Measurements from ENCODE around the gene SLC23A2. TPM values are rescaled to one million over a fixed set of nuclear protein-coding genes. Genes with fewer than 3 reads are reported as not detected.

SLC23A2 gene
- total RNA-seq, 2 experiments from 2014 or later, result 14.3 to 25.7 TPM

- no peaks in the 10 kb centered on the region for H3K79me2 ChIP-seq (ENCODE audit: insufficient read depth, low read depth, low read length)
- intact Hi-C loops (cut with micrococcal nuclease; ENCODE audit: unreplicated experiment), result no loop called here
- no peaks in the 10 kb centered on the region for H3K9me2 ChIP-seq (ENCODE audit: insufficient read depth, low read length)
- H3K9me3 ChIP-seq (ENCODE audit: low read length), result no peaks in the 10 kb centered on the region
- H2AFZ ChIP-seq (ENCODE audit: low read length), result no peak overlapping the region
- CTCF ChIA-PET (ENCODE audit: unreplicated experiment), result interaction anchor here (0.5 kb wide), 1 partner anchor 47 kb away, joined by 4 read pairs; no protein-coding TSS in a partner anchor
- H4K20me1 ChIP-seq (ENCODE audit: insufficient read depth, low read length), result no peaks in the 10 kb centered on the region
- DNase-seq (ENCODE audit: low spot score), result no peak
- POLR2A ChIA-PET, result interaction anchor here (1.4 kb wide), 1 partner anchor 190 kb away, joined by 3 read pairs; no protein-coding TSS in a partner anchor
- H3K4me2 ChIP-seq (ENCODE audit: low read length), result no peak overlapping the region
- no peak overlapping the region for H3K27ac ChIP-seq (ENCODE audit: low read depth, low read length, poor library complexity, severe bottlenecking)
- no peaks in the 10 kb centered on the region for H3K4me1 ChIP-seq (ENCODE audit: insufficient read depth, low read length, poor library complexity, severe bottlenecking)
- peaks cover 24% of the 10 kb centered on the region for H3K36me3 ChIP-seq (ENCODE audit: insufficient read depth, low read length)
- BruUV-seq (replicated peaks), result no TSS peak
- no peak for TF ChIP-seq EZH2phosphoT487 (IDR thresholded peaks at IDR 0.05; ENCODE audit: borderline replicate concordance, low read depth, low read length)
- TF ChIP-seq CTCF (conservative IDR thresholded peaks at IDR 0.05; ENCODE audit: low read length), result no peak
- no peak overlapping the region for H3K4me3 ChIP-seq (ENCODE audit: low read depth, low read length, poor library complexity, severe bottlenecking)
Observed at GRCh38 chr20:4929686-4930397, 71.5 kb downstream of the SLC23A2 start.

DNA sequence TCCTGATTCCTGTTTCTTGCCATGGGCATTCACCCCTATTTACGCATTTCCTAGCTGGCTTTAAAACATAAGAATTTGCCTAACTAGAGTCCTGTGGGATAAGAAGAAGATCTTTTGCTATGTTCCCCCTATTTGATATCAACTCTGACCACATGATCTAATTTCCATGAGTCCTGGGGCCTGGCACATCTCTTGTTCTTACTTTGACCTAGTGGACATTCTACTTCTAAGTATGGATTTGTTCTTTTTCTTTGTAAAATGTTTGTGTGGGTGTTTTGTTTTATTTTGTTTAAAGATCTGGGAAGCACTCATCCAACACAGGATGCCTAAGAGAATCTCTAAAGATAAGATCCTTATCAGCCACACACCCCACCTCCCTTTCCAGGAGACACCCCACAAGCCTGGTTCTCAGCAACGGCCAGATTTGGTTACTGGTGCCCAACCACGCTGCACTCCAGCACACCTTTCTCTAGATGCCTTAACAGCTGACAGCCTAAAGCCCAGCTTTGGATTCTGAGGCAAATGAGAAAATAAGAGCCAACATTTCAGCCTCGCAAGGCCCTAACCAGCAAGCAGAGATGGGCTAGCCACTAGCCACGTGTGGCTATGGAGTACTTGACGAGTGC, 74.7 kb downstream of the SLC23A2 start:
- POLR2A ChIA-PET, result no interaction called here
- H3K36me3 ChIP-seq (ENCODE audit: insufficient read depth, low read length), result peaks cover 14% of the 10 kb centered on the region
- H3K9me3 ChIP-seq (ENCODE audit: low read length), result no peaks in the 10 kb centered on the region
- H3K4me3 ChIP-seq (ENCODE audit: low read depth, low read length, poor library complexity, severe bottlenecking), result no peak overlapping the region
- H3K27ac ChIP-seq (ENCODE audit: low read depth, low read length, poor library complexity, severe bottlenecking), result no peak overlapping the region
- no peaks in the 10 kb centered on the region for H3K4me1 ChIP-seq (ENCODE audit: insufficient read depth, low read length, poor library complexity, severe bottlenecking)
- no peaks in the 10 kb centered on the region for H3K9me2 ChIP-seq (ENCODE audit: insufficient read depth, low read length)
- no peak for TF ChIP-seq CTCF (conservative IDR thresholded peaks at IDR 0.05; ENCODE audit: low read length)
- TF ChIP-seq EZH2phosphoT487 (IDR thresholded peaks at IDR 0.05; ENCODE audit: borderline replicate concordance, low read depth, low read length), result no peak
- CTCF ChIA-PET (ENCODE audit: unreplicated experiment), result no interaction called here
- H3K4me2 ChIP-seq (ENCODE audit: low read length), result no peak overlapping the region
- H2AFZ ChIP-seq (ENCODE audit: low read length), result no peak overlapping the region
- no peaks in the 10 kb centered on the region for H3K79me2 ChIP-seq (ENCODE audit: insufficient read depth, low read depth, low read length)
- no peak for DNase-seq (ENCODE audit: low spot score)
- no TSS peak for BruUV-seq (replicated peaks)
- intact Hi-C loops (cut with micrococcal nuclease; ENCODE audit: unreplicated experiment), result no loop called here
- no peaks in the 10 kb centered on the region for H4K20me1 ChIP-seq (ENCODE audit: insufficient read depth, low read length)
